Activated CD8-positive, alpha-beta T cell treated with anti-CD3 and anti-CD28 coated beads, Interleukin-2, amount 10 ng/mL, durations not matched to agents 7 days and 5 days (primary cell): ENCODE data around the gene PMP22. TPM values are rescaled to one million over a fixed set of nuclear protein-coding genes. Genes with fewer than 3 reads are reported as not detected.
"Not testable (repeated sequence)": the region's sequence is repeated elsewhere in the genome, so short reads cannot be mapped to it uniquely, and the experiment has no call there.

ENCODE experiments used
- ATAC-seq: fragments of 150-1000 bp; cut with Tn5 transposase; one replicate; pipeline ENCODE4 v1.10.0; 2021; ENCODE audit warnings: moderate library complexity
- CTCF ChIA-PET: fragments of 350-600 bp; sonication (Branson Sonifier 250); formaldehyde crosslinking; loops from one replicate; lab custom pipeline; 2021; ENCODE audit warnings: antibody characterized with exemption; lab: Charles Lee
- POLR2A ChIA-PET: fragments of 350-600 bp; sonication (Branson Sonifier 250); formaldehyde crosslinking; loops from one replicate; lab custom pipeline; 2021; ENCODE audit warnings: antibody characterized with exemption; lab: Charles Lee
- DNase-seq: peaks from one replicate; pipeline ENCODE4 v3.0.0-alpha.2; 2020
- H3K27ac Mint-ChIP-seq: one replicate; pipeline ENCODE4 v1.8.0; 2021; ENCODE audit warnings: mild to moderate bottlenecking, mixed read lengths
- H3K27me3 Mint-ChIP-seq: one replicate; pipeline ENCODE4 v1.8.0; 2021; ENCODE audit warnings: low read depth, mixed read lengths
- H3K36me3 Mint-ChIP-seq: one replicate; pipeline ENCODE4 v1.8.0; 2021; ENCODE audit warnings: low read depth, mixed read lengths
- H3K4me1 Mint-ChIP-seq: one replicate; pipeline ENCODE4 v1.8.0; 2021; ENCODE audit warnings: low read depth, mixed read lengths
- H3K4me3 Mint-ChIP-seq: one replicate; pipeline ENCODE4 v1.8.0; 2021; ENCODE audit warnings: mild to moderate bottlenecking, mixed read lengths
- H3K9me3 Mint-ChIP-seq: one replicate; pipeline ENCODE4 v1.8.0; 2022; ENCODE audit warnings: mixed read lengths; ENCODE audit not compliant: insufficient read depth
- total RNA-seq, 2 experiments: library from RNA; stranded (reverse); gene quantifications; one replicate each; pipeline ENCODE4 v1.2.3, GENCODE V29; 2021

The PMP22 gene
- total RNA-seq, 2 experiments from 2014 or later = not detected

- H3K27me3 Mint-ChIP-seq, CTCF ChIA-PET, H3K9me3 Mint-ChIP-seq, ATAC-seq, H3K4me1 Mint-ChIP-seq, POLR2A ChIA-PET, H3K36me3 Mint-ChIP-seq, H3K27ac Mint-ChIP-seq, H3K4me3 Mint-ChIP-seq, DNase-seq: not testable (repeated sequence)
Measured at GRCh38 chr17:15221827-15222226, 43.3 kb downstream of the PMP22 start.

- Mint-ChIP-seq H3K4me1 (no peaks in the 10 kb centered on the region), H3K27ac (no peak overlapping the region), H3K27me3 (peaks cover 5% of the 10 kb centered on the region), H3K9me3 (no peaks in the 10 kb centered on the region), H3K4me3 (no peak overlapping the region), H3K36me3 (no peaks in the 10 kb centered on the region)
- ChIA-PET POLR2A (no interaction called here), CTCF (interaction anchor here (0.7 kb wide), 1 partner anchor 198 kb away, joined by 3 read pairs; no protein-coding TSS in a partner anchor)
- ATAC-seq (no peak), DNase-seq (no peak)
Measured at GRCh38 chr17:15220785-15221184, 44.3 kb downstream of the PMP22 start.

DNA sequence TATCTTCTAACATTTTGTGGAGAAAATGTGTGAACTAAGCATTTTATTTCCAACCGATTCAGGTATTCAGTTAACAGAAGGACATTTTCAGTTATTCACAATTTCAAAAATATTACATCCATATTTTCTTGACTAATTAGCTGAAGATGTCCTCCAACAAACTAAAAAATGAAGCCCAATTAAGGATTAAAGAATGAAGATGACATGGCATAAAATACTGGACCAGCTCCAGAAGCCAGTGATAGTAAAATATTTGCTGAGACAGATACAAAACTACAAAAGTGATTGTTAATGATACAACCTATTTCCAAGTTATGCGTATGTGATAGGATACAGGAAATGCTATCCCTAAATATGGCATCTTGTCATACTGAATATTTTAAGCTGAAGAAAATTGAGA lies 48.6 kb downstream of the PMP22 start:
- Mint-ChIP-seq H3K36me3 (no peaks in the 10 kb centered on the region), H3K27ac (no peak overlapping the region), H3K27me3 (peaks cover 5% of the 10 kb centered on the region), H3K9me3 (no peaks in the 10 kb centered on the region), H3K4me1 (no peaks in the 10 kb centered on the region), H3K4me3 (no peak overlapping the region)
- DNase-seq (no peak), ATAC-seq (no peak)
- ChIA-PET CTCF (interaction anchor here (1.0 kb wide), 1 partner anchor 17 kb away, joined by 3 read pairs; no protein-coding TSS in a partner anchor), POLR2A (no interaction called here)

DNA sequence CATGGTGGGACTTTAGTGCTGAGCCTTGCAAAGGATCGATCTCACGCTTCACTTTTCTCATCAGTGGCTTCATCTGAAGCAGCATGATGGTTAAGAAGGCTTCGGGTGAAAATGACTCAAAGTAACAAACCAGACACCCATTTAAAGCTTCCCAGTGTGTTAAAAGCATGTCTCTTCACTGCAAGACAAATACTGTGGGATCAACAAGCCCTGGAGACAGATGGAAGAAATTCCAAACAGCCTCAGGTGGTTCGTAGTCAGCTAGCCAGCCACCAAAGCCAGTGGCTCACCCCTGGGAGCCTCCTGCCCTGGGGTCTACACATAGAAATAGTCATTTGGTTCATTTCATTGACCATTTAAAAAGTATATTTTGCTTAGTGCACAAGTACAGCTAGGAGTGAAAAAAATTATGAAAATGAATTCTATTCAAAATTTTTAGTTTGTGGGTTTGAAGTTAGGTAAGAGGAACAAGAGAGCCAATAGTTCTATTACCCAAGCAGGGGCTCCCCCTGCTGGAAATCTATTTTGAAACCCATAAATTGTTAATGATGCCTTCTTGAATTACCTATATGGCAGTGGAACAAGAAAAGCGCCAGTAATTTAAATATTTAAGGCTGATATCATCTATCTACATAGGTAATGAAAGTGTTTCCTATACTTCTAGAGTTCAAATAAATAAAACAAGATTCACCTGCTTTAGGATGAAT lies 51.6 kb downstream of the PMP22 start:
- Mint-ChIP-seq H3K27me3 (peaks cover 10% of the 10 kb centered on the region), H3K9me3 (no peaks in the 10 kb centered on the region), H3K27ac (no peak overlapping the region), H3K36me3 (no peaks in the 10 kb centered on the region), H3K4me3 (no peak overlapping the region), H3K4me1 (no peaks in the 10 kb centered on the region)
- CTCF ChIA-PET = no interaction called here
- DNase-seq (no peak), ATAC-seq (no peak)
- POLR2A ChIA-PET = no interaction called here

- CTCF ChIA-PET = no interaction called here
- no peaks in the 10 kb centered on the region for H3K9me3 Mint-ChIP-seq
- POLR2A ChIA-PET = no interaction called here
- peaks cover 13% of the 10 kb centered on the region for H3K27me3 Mint-ChIP-seq
- no peak overlapping the region for H3K4me3 Mint-ChIP-seq
- ATAC-seq = no peak
- DNase-seq = no peak
- H3K36me3 Mint-ChIP-seq = no peaks in the 10 kb centered on the region
- H3K4me1 Mint-ChIP-seq = no peaks in the 10 kb centered on the region
- H3K27ac Mint-ChIP-seq = no peak overlapping the region
Measured at GRCh38 chr17:15210247-15210646, 54.9 kb downstream of the PMP22 start.

DNA sequence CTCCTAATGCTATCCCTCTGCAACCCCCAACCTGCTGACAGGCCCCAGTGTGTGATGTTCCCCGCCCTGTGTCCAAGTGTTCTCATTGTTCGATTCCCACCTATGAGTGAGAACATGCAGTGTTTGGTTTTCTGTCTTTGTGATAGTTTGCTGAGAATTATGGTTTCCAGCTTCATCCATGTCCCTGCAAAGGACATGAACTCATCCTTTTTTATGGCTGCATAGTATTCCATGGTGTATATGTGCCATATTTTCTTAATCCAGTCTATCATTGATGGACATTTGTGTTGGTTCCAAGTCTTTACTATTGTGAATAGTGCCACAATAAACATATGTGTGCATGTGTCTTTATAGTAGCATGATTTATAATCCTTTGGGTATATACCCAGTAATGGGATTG lies 62.1 kb downstream of the PMP22 start:
- H3K27me3 Mint-ChIP-seq, H3K4me3 Mint-ChIP-seq, H3K4me1 Mint-ChIP-seq, POLR2A ChIA-PET, ATAC-seq, H3K27ac Mint-ChIP-seq, H3K36me3 Mint-ChIP-seq, CTCF ChIA-PET, DNase-seq, H3K9me3 Mint-ChIP-seq: not testable (repeated sequence)

GRCh38 chr17:15200574-15200973 lies 64.6 kb downstream of the PMP22 start:
- CTCF ChIA-PET, H3K27ac Mint-ChIP-seq, H3K36me3 Mint-ChIP-seq, ATAC-seq, H3K27me3 Mint-ChIP-seq, POLR2A ChIA-PET, H3K4me3 Mint-ChIP-seq, H3K4me1 Mint-ChIP-seq, DNase-seq, H3K9me3 Mint-ChIP-seq: not testable (repeated sequence)

GRCh38 chr17:15197229-15197628 lies 67.9 kb downstream of the PMP22 start:
- no peak overlapping the region for H3K27ac Mint-ChIP-seq
- no peaks in the 10 kb centered on the region for H3K36me3 Mint-ChIP-seq
- no peak for ATAC-seq
- POLR2A ChIA-PET = no interaction called here
- no peak overlapping the region for H3K4me3 Mint-ChIP-seq
- H3K27me3 Mint-ChIP-seq = no peaks in the 10 kb centered on the region
- no peak for DNase-seq
- H3K4me1 Mint-ChIP-seq = no peaks in the 10 kb centered on the region
- no peaks in the 10 kb centered on the region for H3K9me3 Mint-ChIP-seq
- CTCF ChIA-PET = no interaction called here

- no peak for DNase-seq
- Mint-ChIP-seq H3K27me3 (no peaks in the 10 kb centered on the region), H3K4me3 (no peak overlapping the region), H3K4me1 (no peaks in the 10 kb centered on the region), H3K36me3 (no peaks in the 10 kb centered on the region), H3K9me3 (no peaks in the 10 kb centered on the region), H3K27ac (no peak overlapping the region)
- no peak for ATAC-seq
- CTCF ChIA-PET = no interaction called here
- POLR2A ChIA-PET = no interaction called here
Measured at GRCh38 chr17:15194859-15195277, 70.3 kb downstream of the PMP22 start.

DNA sequence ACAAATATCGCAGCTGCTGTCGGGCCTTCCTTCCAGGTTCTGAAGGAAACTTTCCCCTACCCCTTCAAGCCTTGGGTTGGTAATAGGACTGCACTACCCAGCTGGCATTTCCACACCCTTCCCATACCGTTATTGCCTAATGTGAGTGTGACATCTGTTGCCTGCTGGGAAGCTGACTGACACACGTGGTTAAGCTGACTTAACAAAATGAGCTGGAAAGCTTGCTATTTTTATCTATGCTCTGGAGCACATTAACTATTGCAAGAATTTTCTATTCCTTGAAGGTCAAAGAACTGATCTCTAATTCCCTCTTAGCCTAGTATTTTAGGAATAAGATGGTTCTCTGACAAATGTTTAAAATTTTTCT lies 79.5 kb downstream of the PMP22 start:
- ATAC-seq (no peak), DNase-seq (no peak)
- ChIA-PET CTCF (no interaction called here), POLR2A (no interaction called here)
- H3K9me3 Mint-ChIP-seq = no peaks in the 10 kb centered on the region
- H3K4me1 Mint-ChIP-seq = no peaks in the 10 kb centered on the region
- no peak overlapping the region for H3K4me3 Mint-ChIP-seq
- no peaks in the 10 kb centered on the region for H3K36me3 Mint-ChIP-seq
- H3K27ac Mint-ChIP-seq = no peak overlapping the region
- peaks cover 2% of the 10 kb centered on the region for H3K27me3 Mint-ChIP-seq

GRCh38 chr17:15184872-15185624 lies 80.1 kb downstream of the PMP22 start:
- no peaks in the 10 kb centered on the region for H3K36me3 Mint-ChIP-seq
- no peaks in the 10 kb centered on the region for H3K9me3 Mint-ChIP-seq
- ChIA-PET CTCF (no interaction called here), POLR2A (no interaction called here)
- DNase-seq = no peak
- H3K4me1 Mint-ChIP-seq = no peaks in the 10 kb centered on the region
- no peak overlapping the region for H3K4me3 Mint-ChIP-seq
- H3K27ac Mint-ChIP-seq = no peak overlapping the region
- peaks cover 2% of the 10 kb centered on the region for H3K27me3 Mint-ChIP-seq
- ATAC-seq = no peak

DNA sequence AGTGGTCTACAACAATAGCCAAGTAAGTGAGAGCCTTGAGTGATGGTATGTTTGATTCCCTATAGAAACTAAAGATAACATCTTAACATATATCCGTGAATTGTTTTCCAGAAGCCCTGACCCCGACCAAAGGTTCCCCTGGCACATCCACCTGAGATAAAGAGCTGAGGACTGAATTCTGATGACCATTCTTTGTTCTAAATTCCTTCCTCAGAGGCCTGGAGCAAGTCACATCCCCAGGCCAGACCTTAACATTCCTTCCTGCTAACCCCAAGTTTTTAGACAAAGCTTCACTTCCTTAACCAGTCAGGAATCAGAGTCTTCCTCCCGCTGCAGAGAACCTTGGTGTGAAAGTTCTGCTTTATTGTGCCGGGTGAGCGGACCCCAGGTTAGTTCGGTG lies 83.3 kb downstream of the PMP22 start:
- Mint-ChIP-seq H3K36me3 (no peaks in the 10 kb centered on the region), H3K4me1 (no peaks in the 10 kb centered on the region), H3K4me3 (no peak overlapping the region), H3K27me3 (peaks cover 6% of the 10 kb centered on the region), H3K27ac (no peak overlapping the region), H3K9me3 (no peaks in the 10 kb centered on the region)
- DNase-seq (no peak), ATAC-seq (no peak)
- CTCF ChIA-PET = no interaction called here
- POLR2A ChIA-PET = no interaction called here
